Measurements from ENCODE around the gene C1orf198.

DNA sequence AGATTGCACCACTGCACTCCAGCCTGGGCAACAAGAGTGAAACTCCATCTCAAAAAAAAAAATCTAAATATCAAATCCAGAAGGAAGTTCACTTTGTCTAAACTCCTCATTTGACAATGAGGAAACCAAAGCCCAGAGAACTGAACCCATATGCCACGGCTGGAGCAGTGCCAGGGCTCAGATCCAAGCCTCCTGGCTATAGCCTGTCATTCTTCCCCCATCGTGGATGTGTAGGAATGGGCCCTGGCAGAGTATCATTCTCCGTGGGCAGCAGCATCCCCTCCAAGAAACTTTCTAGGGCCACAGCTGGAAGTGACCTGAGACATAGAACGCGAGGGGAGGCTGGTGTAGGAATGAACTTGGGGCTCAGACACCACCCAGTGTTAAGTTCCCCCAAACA is 73.9 kb downstream of the C1orf198 start:
- TF ChIP-seq, protein P1, sequence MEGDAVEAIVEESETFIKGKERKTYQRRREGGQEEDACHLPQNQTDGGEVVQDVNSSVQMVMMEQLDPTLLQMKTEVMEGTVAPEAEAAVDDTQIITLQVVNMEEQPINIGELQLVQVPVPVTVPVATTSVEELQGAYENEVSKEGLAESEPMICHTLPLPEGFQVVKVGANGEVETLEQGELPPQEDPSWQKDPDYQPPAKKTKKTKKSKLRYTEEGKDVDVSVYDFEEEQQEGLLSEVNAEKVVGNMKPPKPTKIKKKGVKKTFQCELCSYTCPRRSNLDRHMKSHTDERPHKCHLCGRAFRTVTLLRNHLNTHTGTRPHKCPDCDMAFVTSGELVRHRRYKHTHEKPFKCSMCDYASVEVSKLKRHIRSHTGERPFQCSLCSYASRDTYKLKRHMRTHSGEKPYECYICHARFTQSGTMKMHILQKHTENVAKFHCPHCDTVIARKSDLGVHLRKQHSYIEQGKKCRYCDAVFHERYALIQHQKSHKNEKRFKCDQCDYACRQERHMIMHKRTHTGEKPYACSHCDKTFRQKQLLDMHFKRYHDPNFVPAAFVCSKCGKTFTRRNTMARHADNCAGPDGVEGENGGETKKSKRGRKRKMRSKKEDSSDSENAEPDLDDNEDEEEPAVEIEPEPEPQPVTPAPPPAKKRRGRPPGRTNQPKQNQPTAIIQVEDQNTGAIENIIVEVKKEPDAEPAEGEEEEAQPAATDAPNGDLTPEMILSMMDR (IDR thresholded peaks at IDR 0.05): no peak
- TF ChIP-seq POLR2A (IDR thresholded peaks at IDR 0.05; ENCODE audit: low read length) (no peak), RAD21 (conservative IDR thresholded peaks at IDR 0.05 in 1 of 2, IDR thresholded peaks at IDR 0.05 in 1 of 2) (no peak), JUNB (IDR thresholded peaks at IDR 0.05) (no peak)
- TF ChIP-seq, protein P2, sequence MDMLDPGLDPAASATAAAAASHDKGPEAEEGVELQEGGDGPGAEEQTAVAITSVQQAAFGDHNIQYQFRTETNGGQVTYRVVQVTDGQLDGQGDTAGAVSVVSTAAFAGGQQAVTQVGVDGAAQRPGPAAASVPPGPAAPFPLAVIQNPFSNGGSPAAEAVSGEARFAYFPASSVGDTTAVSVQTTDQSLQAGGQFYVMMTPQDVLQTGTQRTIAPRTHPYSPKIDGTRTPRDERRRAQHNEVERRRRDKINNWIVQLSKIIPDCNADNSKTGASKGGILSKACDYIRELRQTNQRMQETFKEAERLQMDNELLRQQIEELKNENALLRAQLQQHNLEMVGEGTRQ (IDR thresholded peaks at IDR 0.05): no peak
- TF ChIP-seq, protein P3, sequence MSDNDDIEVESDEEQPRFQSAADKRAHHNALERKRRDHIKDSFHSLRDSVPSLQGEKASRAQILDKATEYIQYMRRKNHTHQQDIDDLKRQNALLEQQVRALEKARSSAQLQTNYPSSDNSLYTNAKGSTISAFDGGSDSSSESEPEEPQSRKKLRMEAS (IDR thresholded peaks at IDR 0.05): no peak
